NCI-H2081 treated with DMSO at 0.1 percent for 48 hours (cell line): Measurements from ENCODE around the gene RSPO3.

ENCODE experiments used
- DNase-seq: peaks from one replicate; lab custom pipeline; 2025; lab: John Stamatoyannopoulos, UW

RSPO3 gene

GRCh38 chr6:127162836-127163235 is 44.4 kb downstream of the RSPO3 start:
- DNase-seq = no peak

GRCh38 chr6:127164036-127164435 is 45.6 kb downstream of the RSPO3 start:
- DNase-seq = no peak

GRCh38 chr6:127164565-127164964 is 46.1 kb downstream of the RSPO3 start:
- no peak for DNase-seq

GRCh38 chr6:127173156-127173940 is 54.9 kb downstream of the RSPO3 start:
- DNase-seq = no peak

- no peak for DNase-seq
These were observed 57.7 kb downstream of the RSPO3 start for GRCh38 chr6:127176146-127176545.

- no peak for DNase-seq
These were observed 58.8 kb downstream of the RSPO3 start for GRCh38 chr6:127177030-127177922.

GRCh38 chr6:127177923-127178231 is 59.4 kb downstream of the RSPO3 start:
- no peak for DNase-seq

- no peak for DNase-seq
These were observed 60.3 kb downstream of the RSPO3 start for GRCh38 chr6:127178746-127179145.

GRCh38 chr6:127180426-127180825 is 62.0 kb downstream of the RSPO3 start:
- no peak for DNase-seq

- DNase-seq = no peak
These were observed 64.0 kb downstream of the RSPO3 start for GRCh38 chr6:127182501-127182900.

- DNase-seq = no peak
These were observed 67.0 kb downstream of the RSPO3 start for GRCh38 chr6:127185437-127185995.

GRCh38 chr6:127186889-127187288 is 68.4 kb downstream of the RSPO3 start:
- no peak for DNase-seq

- DNase-seq = no peak
These were observed 70.3 kb downstream of the RSPO3 start for GRCh38 chr6:127188744-127189143.

- DNase-seq = no peak
These were observed 72.1 kb downstream of the RSPO3 start for GRCh38 chr6:127190552-127190951.

GRCh38 chr6:127191716-127192115 is 73.2 kb downstream of the RSPO3 start:
- DNase-seq = no peak

- DNase-seq = no peak
These were observed 74.6 kb downstream of the RSPO3 start for GRCh38 chr6:127192911-127193541.

GRCh38 chr6:127195833-127196232 is 77.4 kb downstream of the RSPO3 start:
- no peak for DNase-seq

- no peak for DNase-seq
These were observed 80.1 kb downstream of the RSPO3 start for GRCh38 chr6:127198549-127198948.

GRCh38 chr6:127199470-127199869 is 81.0 kb downstream of the RSPO3 start:
- DNase-seq = no peak

- DNase-seq = no peak
These were observed 81.6 kb downstream of the RSPO3 start for GRCh38 chr6:127200114-127200513.

GRCh38 chr6:127201321-127201720 is 82.8 kb downstream of the RSPO3 start:
- no peak for DNase-seq

- no peak for DNase-seq
These were observed 84.2 kb downstream of the RSPO3 start for GRCh38 chr6:127202676-127203075.

GRCh38 chr6:127204281-127204680 is 85.8 kb downstream of the RSPO3 start:
- DNase-seq = no peak
